Mesodermal cell (in vitro differentiated cells): ENCODE measurements around the gene MR1.
A peak's percentile ranks its signal among the peaks of the same experiment; 100 is the strongest.

ENCODE experiments used
- H3K27ac ChIP-seq: 2 replicates; pipeline ENCODE4 v1.7.0; 2013; ENCODE audit warnings: mild to moderate bottlenecking, low read depth, low read length, moderate library complexity; ENCODE audit not compliant: severe bottlenecking
- H3K36me3 ChIP-seq: 2 replicates; pipeline ENCODE4 v1.7.1; 2013; ENCODE audit warnings: mild to moderate bottlenecking, low read length, moderate library complexity; ENCODE audit not compliant: control insufficient read depth, insufficient read depth
- H3K4me1 ChIP-seq: one replicate; pipeline ENCODE4 v1.7.1; 2013; ENCODE audit warnings: mild to moderate bottlenecking, low read length; ENCODE audit not compliant: insufficient read depth, control insufficient read depth, poor library complexity, severe bottlenecking
- H3K4me3 ChIP-seq: 2 replicates; pipeline ENCODE4 v1.7.0; 2013; ENCODE audit warnings: low read length, control low read depth, mild to moderate bottlenecking; ENCODE audit not compliant: insufficient read depth, poor library complexity, severe bottlenecking; ENCODE audit errors: extremely low read depth
- H3K9me3 ChIP-seq: 2 replicates; pipeline ENCODE4 v1.7.1; 2013; ENCODE audit warnings: mild to moderate bottlenecking, low read length, moderate library complexity; ENCODE audit not compliant: control insufficient read depth
- WGBS, 2 experiments: methylation state at CpG; one replicate each; pipeline ENCODE4 v1.1.5; 2013; ENCODE audit warnings: missing lambda C conversion rate in 2 of 2; ENCODE audit not compliant: insufficient coverage in 2 of 2; 5-methylcytosine and 5-hydroxymethylcytosine counted together

The MR1 gene

GRCh38 chr1:181086091-181086490 lies 52.3 kb downstream of the MR1 start:
- H3K36me3 ChIP-seq = peaks cover 8% of the 10 kb centered on the region

GRCh38 chr1:181086926-181087325 lies 53.1 kb downstream of the MR1 start:
- Histone ChIP-seq H3K9me3 (no peaks in the 10 kb centered on the region), H3K4me3 (no peak overlapping the region), H3K27ac (no peak overlapping the region), H3K36me3 (peaks cover 13% of the 10 kb centered on the region), H3K4me1 (peaks cover 16% of the 10 kb centered on the region)
- 85 to 86% methylated on average over 3 to 4 of the region's 5 CpGs for WGBS, 2 experiments

More at GRCh38 chr1:181086091-181086490, 52.3 kb downstream of the MR1 start:
- WGBS, 2 experiments = 67 to 93% methylated on average over 1 of the region's 1 CpG
- Histone ChIP-seq H3K4me1 (peaks cover 11% of the 10 kb centered on the region), H3K4me3 (no peak overlapping the region), H3K9me3 (no peaks in the 10 kb centered on the region), H3K27ac (no peak overlapping the region)

GRCh38 chr1:181087400-181087901 lies 53.7 kb downstream of the MR1 start:
- H3K4me3 ChIP-seq = no peak overlapping the region
- no peaks in the 10 kb centered on the region for H3K9me3 ChIP-seq
- 90 to 92% methylated on average over 4 to 7 of the region's 8 CpGs for WGBS, 2 experiments
- H3K27ac ChIP-seq = no peak overlapping the region
- peaks cover 19% of the 10 kb centered on the region for H3K4me1 ChIP-seq
- H3K36me3 ChIP-seq = peaks cover 19% of the 10 kb centered on the region

GRCh38 chr1:181088079-181089016 lies 54.6 kb downstream of the MR1 start, which contains the start of gene IER5:
Gene IER5 (plus strand): TSS chr1:181088700. CDS start chr1:181088903, 203 bp downstream.
- H3K4me1 ChIP-seq = peaks cover 27% of the 10 kb centered on the region
- no peaks in the 10 kb centered on the region for H3K9me3 ChIP-seq
- peak within 1 kb of the TSS; percentile 94 for H3K4me3 ChIP-seq
- H3K36me3 ChIP-seq = peaks cover 28% of the 10 kb centered on the region
- 3 to 5% methylated on average over 67 to 74 of the region's 76 CpGs for WGBS, 2 experiments
- H3K27ac ChIP-seq = peak within 1 kb of the TSS; percentile 41

GRCh38 chr1:181089017-181089675 lies 55.4 kb downstream of the MR1 start:
- WGBS, 2 experiments = 0% methylated on average over 66 to 75 of the region's 97 CpGs
- Histone ChIP-seq H3K9me3 (no peaks in the 10 kb centered on the region), H3K4me1 (peaks cover 31% of the 10 kb centered on the region), H3K4me3 (peak overlapping the region; percentile 94), H3K27ac (peak overlapping the region; percentile 41), H3K36me3 (peaks cover 28% of the 10 kb centered on the region)

GRCh38 chr1:181089676-181090544 lies 56.1 kb downstream of the MR1 start:
- Histone ChIP-seq H3K27ac (peak overlapping the region; percentile 29), H3K36me3 (peaks cover 28% of the 10 kb centered on the region), H3K4me3 (peak overlapping the region; percentile 94), H3K4me1 (peaks cover 38% of the 10 kb centered on the region), H3K9me3 (no peaks in the 10 kb centered on the region)
- 0 to 1% methylated on average over 27 to 32 of the region's 48 CpGs for WGBS, 2 experiments

GRCh38 chr1:181090641-181091126 lies 56.9 kb downstream of the MR1 start:
- WGBS, 2 experiments = 6 to 14% methylated on average over 2 of the region's 9 CpGs
- Histone ChIP-seq H3K36me3 (peaks cover 32% of the 10 kb centered on the region), H3K9me3 (no peaks in the 10 kb centered on the region), H3K4me1 (peaks cover 45% of the 10 kb centered on the region), H3K27ac (no peak overlapping the region), H3K4me3 (peak overlapping the region; percentile 94)

- peaks cover 53% of the 10 kb centered on the region for H3K4me1 ChIP-seq
- peaks cover 32% of the 10 kb centered on the region for H3K36me3 ChIP-seq
- 90 to 91% methylated on average over 5 to 6 of the region's 8 CpGs for WGBS, 2 experiments
- no peak overlapping the region for H3K27ac ChIP-seq
- H3K4me3 ChIP-seq = peak overlapping the region; percentile 94
- H3K9me3 ChIP-seq = no peaks in the 10 kb centered on the region
These were observed 57.7 kb downstream of the MR1 start for GRCh38 chr1:181091309-181092040.

GRCh38 chr1:181092056-181092455 lies 58.3 kb downstream of the MR1 start:
- 93 to 96% methylated on average over 2 of the region's 2 CpGs for WGBS, 2 experiments
- Histone ChIP-seq H3K9me3 (no peaks in the 10 kb centered on the region), H3K4me1 (peaks cover 56% of the 10 kb centered on the region), H3K27ac (no peak overlapping the region), H3K36me3 (peaks cover 32% of the 10 kb centered on the region), H3K4me3 (peak overlapping the region; percentile 94)
